GM18517 (cell line): ENCODE data around the gene ATG3.
"Not testable (repeated sequence)": the region's sequence is repeated elsewhere in the genome, so short reads cannot be mapped to it uniquely, and the experiment has no call there.

Experiments used
- ATAC-seq: cut with Tn5 transposase; IDR thresholded peaks from one replicate; pipeline ENCODE4 v1.9.1; 2021; ENCODE audit warnings: mild to moderate bottlenecking, moderate library complexity; ENCODE audit not compliant: unreplicated experiment

The ATG3 gene

DNA sequence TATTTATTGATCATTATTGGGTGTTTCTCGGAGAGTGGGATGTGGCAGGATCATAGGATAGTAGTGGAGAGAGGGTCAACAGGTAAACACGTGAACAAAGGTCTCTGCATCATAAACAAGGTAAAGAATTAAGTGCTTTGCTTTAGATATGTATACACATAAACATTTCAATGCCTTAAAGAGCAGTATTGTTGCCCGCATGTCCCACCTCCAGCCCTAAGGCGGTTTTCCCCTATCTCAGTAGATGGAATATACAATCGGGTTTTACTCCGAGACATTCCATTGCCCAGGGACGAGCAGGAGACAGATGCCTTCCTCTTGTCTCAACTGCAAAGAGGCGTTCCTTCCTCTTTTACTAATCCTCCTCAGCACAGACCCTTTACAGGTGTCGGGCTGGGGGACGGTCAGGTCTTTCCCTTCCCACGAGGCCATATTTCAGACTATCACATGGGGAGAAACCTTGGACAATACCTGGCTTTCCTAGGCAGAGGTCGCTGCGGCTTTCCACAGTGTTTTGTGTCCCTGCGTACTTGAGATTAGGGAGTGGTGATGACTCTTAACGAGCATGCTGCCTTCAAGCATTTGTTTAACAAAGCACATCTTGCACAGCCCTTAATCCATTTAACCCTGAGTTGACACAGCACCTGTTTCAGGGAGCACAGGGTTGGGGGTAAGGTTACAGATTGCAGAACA is 2.6 kb upstream of the ATG3 start:
- not testable (repeated sequence) for ATAC-seq

DNA sequence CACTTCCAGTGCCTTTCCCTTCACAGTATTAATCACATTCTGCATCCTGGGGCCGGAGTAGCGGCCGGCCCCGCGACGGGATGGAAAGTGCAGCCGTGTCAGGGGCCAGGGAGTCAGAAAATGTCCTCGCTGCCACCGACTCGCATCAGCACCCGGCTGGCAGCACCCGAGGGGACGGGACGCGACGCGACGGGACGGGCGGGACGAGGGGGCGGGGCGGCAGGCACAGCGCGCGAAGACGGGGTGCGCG is 353 bp downstream of the ATG3 start:
- peak; percentile 48 for ATAC-seq

DNA sequence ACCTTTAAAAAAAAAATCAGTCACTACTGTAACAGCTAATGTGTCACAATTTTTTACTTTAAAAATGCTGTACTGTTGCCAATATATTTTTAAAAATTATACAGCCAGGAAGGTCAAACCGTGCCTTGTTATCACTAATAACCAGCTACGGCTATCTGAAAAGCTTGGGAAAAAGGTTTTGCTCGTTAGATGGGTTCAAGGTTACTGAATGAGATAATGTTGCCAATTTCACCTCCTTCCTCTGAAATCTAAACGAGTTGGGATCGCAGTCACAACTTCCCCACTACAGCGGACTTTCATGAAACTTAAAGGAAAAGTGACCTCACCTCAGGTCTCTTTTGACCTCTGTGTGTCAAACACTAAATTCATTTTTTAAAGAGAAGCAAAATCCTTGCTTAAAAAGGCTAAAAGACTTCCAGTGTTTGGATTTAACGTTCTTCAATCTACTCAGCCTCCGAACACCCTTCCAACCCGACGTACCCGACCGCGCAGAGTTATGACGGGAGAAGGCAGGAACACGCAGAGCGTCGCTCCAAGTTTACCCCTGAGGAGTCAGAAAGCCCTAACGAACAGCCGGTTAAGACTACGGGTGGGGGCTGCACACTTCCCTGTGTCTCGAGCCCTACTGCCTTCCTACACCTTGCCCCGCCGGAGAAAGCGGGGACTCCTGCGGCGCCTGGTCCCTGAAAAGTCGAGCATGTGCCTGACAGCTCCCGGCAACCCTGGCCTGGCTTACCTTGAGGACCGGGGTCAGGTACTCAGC is 860 bp downstream of the ATG3 start:
- peak; percentile 21 for ATAC-seq

DNA sequence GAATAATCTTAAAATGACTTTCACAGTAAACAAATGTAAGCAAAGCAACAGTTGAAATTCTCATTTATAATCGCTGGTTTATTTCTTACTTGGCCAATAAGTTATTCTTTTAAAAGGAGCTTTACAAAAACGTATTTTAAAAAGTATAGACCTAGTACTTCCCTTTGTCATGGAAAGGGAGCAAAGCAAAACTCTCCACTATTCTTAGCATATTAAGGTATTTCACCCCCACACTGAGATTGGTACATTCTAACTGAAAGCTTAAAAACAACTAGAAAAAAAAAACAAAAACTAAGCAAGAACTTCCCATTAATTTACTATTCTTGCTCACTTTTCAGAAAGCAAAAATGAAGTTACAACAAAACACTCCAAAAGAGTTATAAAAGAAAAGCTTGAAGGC is 1.5 kb downstream of the ATG3 start:
- ATAC-seq: no peak

DNA sequence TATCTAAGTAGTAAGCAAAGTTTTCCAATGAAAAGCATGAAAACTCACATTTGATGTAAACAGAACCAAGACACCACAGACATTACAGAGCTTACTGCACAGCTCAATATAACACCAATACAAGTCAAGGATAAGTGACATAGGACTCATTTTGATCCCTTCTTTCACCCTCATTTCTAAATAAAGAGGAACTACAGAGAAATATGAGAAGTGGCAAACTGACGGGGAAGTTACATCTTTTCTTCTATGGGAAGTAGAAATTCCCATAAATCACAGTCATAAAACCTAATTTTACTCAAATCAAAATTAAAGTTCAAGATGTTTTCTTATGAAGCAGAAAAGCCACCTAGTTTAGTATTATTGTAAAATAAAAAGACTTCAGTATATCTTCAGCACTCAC is 3.8 kb downstream of the ATG3 start:
- ATAC-seq: no peak

DNA sequence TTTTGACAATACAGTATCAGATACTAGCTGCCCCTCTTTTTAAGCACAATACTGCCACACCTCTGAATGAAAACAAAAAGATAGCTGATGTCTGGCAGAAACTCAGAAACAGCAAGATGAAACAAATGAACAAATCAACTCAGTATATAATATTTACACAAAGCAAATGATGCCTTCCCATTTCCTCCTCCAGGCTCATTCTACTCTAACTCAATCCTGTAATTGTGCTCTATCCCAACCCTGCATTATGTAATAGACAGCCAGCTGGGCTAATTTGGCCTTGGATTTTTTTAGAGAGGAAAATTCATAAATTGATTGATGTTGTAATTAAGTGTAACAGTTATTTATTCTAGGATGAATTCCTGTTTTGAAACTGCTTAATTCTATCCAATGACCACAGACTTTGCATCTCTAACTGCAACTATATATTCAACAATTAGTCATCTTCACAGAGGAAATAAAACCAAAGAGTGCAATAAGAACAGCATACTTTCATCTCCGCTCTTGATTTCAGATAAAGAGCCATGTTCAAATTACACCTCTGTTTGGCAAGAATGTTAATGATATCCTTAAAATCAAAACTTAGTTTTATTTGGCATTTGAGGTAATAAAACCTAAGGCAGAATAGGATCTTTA is 6.1 kb downstream of the ATG3 start:
- no peak for ATAC-seq

GRCh38 chr3:112550859-112551258 is 10.9 kb downstream of the ATG3 start:
- ATAC-seq: no peak

- ATAC-seq: no peak
Observed at GRCh38 chr3:112546216-112546759, 15.5 kb downstream of the ATG3 start.

- ATAC-seq: peak; percentile 93
Observed at GRCh38 chr3:112539825-112540650, 21.7 kb downstream of the ATG3 start.

GRCh38 chr3:112531358-112531781 is 30.4 kb downstream of the ATG3 start:
- ATAC-seq: no peak

DNA sequence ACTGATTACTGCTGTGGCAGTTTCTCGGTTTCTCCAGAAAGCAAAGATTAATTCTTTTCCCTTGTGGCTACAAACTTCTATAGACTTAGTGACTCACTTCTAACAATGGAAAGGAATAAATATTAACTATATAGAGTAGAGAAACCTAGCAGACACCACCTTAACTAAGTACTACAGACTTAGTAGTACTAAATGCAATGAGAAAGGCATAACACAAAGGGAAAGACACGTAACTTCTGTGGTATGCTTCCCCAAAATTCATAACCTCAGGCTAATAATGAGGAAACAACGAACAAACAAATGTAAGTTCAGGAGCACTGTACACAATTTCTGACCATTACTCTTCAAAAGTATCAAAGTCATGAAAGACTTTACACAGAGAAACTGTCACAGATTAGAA is 31.2 kb downstream of the ATG3 start:
- ATAC-seq: no peak

- ATAC-seq: not testable (repeated sequence)
Observed at GRCh38 chr3:112524127-112524526, 37.6 kb downstream of the ATG3 start.

DNA sequence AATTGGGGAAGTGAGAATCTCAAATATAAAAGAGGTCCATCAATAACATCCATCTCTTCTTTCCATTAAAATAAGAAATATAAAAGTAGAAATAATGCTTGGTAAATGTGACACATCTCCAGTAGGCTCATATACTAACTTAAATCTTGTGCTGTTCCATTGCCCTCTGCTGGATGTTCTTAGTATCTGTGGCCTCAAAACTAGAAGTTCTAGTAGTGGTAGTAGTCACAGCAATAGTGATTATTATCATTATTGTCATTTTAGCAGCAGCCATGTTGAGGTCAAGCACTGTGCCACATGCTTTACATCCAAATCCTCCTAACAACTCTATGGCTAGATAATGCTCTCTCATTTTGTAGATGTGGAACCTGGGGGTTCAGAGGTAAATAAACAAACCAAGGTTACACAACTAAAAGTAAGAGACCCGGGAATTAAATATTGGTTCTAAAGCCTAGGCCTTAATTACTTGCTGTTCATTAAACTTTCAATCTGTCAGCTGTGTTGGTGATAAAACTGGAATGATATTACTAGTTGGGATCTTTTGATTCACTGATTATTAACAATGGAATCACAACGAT is 42.2 kb downstream of the ATG3 start:
- ATAC-seq: peak; percentile 61

DNA sequence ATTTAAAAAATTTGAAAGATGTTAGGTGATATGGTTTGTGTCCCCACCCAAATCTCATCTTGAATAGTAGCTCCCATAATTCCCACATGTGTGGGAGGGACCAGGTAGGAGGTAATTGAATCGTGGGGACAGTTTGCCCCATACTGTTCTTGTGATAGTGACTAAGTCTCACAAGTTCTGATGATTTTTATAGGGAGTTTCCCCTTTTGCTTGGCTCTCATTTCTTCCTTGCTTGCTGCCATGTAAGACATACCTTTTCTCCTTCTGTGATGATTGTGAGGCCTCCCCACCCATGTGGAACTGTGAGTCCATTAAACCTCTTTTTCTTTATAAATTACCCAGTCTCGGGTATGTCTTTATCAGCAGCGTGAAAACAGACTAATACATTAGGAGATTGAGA is 42.8 kb downstream of the ATG3 start:
- not testable (repeated sequence) for ATAC-seq

- ATAC-seq: peak; percentile 99
Observed at GRCh38 chr3:112514527-112515128, 47.1 kb downstream of the ATG3 start.

GRCh38 chr3:112512320-112512719 is 49.4 kb downstream of the ATG3 start:
- ATAC-seq: no peak

DNA sequence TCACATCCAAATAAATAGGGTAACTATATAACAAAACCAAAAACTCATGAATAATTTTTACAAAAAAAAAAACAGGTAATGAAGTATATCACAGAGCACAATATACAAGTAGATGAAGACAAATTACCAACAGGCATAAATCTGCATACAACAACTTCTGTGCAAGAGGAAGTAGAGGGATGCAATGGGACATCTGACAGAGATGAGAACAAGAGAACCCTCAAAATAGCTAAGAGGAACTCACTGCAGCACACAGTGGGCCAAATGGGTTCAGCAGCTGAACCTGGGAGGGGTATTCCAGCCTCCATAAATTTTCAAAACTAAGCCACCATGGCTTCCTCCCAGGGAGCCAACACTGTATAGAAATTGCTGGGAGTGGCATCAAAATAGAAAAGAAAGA is 52.9 kb downstream of the ATG3 start:
- no peak for ATAC-seq

- ATAC-seq: no peak
Observed at GRCh38 chr3:112508261-112508660, 53.5 kb downstream of the ATG3 start.

DNA sequence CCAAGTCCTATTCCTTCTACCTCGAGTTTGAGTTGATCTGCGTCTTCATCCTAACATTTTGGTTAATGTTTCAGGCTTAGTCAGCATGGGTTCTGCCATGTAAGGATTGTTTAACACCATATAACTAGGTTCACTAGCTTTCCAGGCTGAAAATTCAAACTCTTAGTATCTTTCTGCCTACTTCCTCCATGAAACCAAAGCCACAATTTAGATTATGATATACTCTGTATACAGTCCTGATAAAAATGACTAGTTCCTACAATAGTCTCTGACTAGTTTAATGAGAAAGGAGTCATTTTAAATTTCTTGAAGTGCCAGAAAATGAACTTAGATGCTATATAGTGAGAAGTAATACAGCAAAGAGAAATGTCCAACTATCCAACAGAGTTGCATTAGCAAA is 55.9 kb downstream of the ATG3 start:
- no peak for ATAC-seq

DNA sequence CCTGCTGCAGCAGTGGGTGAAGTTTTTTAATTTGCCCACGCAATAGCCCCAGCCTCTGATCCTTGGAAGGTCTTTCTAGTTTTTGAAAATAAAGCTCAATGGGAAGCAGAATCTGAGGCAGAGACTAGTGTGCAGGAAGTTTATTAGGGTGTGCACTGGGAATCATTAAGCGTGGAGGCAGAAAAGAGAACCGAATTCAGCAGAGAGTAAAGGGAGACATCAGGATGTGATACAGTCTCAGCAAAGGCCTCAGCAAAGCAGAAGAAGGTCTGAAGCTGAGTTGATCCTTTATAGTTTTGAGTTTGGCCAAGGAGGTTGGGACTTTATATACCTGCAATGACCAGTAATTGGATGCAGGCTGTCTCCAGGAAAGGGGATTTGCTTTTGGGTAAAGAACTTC is 57.6 kb downstream of the ATG3 start:
- no peak for ATAC-seq
